ENCODE results near the gene ARHGAP33. TPM values are rescaled to one million over a fixed set of nuclear protein-coding genes. Genes with fewer than 3 reads are reported as not detected.

Gene ARHGAP33
- total and polyA plus RNA-seq, 2 donors (not counting 3 experiments of a cell fraction or from before 2014, with no cell fraction given) = 11.0 to 18.4 TPM

DNA sequence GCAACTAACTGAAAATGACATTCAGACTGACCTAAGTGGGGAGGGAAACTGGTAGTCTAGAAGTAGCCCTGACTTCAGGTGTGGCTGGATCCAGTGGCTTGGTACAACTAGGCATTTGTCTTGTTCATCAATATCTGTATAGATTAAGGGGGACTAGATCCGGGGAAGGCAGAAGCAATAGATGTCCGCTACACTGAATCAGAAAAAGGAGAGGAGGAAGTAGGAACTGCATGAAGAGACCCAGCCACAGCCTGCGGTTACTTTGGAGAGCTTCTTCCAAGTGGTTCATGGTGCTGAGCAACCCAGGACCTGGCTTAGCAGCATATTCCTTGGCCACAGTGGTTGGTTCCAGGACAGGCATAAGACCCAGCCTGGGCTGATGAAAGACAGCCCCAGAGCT, 47.2 kb downstream of the ARHGAP33 start:
- BruUV-seq (replicated peaks) = no TSS peak
- DNase-seq (ENCODE audit: low read depth, low spot score) = no peak
- FAIRE-seq = no peak
- TF ChIP-seq, protein P1, sequence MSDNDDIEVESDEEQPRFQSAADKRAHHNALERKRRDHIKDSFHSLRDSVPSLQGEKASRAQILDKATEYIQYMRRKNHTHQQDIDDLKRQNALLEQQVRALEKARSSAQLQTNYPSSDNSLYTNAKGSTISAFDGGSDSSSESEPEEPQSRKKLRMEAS (IDR thresholded peaks at IDR 0.05; ENCODE audit: insufficient read depth, insufficient read length) = no peak
- TF ChIP-seq FOS (IDR thresholded peaks at IDR 0.05; ENCODE audit: borderline replicate concordance, insufficient read depth, low read length) (no peak), POLR2AphosphoS5 (IDR thresholded peaks at IDR 0.05; ENCODE audit: insufficient read depth, low read depth, low read length) (no peak), POLR2A (IDR thresholded peaks at IDR 0.05; ENCODE audit: low read depth, low read length) (no peak), JUN (IDR thresholded peaks at IDR 0.05; ENCODE audit: borderline replicate concordance, insufficient read depth, insufficient read length, low read depth) (no peak), MYC (IDR thresholded peaks at IDR 0.05; ENCODE audit: low read depth, low read length) (no peak), GATA2 (IDR thresholded peaks at IDR 0.05; ENCODE audit: insufficient read depth, insufficient read length, low read depth, low read length) (no peak), EZH2 (IDR thresholded peaks at IDR 0.05; ENCODE audit: borderline replicate concordance, low read depth, low read length, severe bottlenecking) (no peak)
- TF ChIP-seq, protein P2, sequence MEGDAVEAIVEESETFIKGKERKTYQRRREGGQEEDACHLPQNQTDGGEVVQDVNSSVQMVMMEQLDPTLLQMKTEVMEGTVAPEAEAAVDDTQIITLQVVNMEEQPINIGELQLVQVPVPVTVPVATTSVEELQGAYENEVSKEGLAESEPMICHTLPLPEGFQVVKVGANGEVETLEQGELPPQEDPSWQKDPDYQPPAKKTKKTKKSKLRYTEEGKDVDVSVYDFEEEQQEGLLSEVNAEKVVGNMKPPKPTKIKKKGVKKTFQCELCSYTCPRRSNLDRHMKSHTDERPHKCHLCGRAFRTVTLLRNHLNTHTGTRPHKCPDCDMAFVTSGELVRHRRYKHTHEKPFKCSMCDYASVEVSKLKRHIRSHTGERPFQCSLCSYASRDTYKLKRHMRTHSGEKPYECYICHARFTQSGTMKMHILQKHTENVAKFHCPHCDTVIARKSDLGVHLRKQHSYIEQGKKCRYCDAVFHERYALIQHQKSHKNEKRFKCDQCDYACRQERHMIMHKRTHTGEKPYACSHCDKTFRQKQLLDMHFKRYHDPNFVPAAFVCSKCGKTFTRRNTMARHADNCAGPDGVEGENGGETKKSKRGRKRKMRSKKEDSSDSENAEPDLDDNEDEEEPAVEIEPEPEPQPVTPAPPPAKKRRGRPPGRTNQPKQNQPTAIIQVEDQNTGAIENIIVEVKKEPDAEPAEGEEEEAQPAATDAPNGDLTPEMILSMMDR (IDR thresholded peaks at IDR 0.05; ENCODE audit: extremely low read depth in 1 of 2, insufficient read depth in 1 of 2, low read depth in 1 of 2, low read length in 2 of 2) = no peak
- Histone ChIP-seq H3K9ac (replicated peaks; ENCODE audit: extremely low read depth, insufficient read depth, low read length) (no peak overlapping the region), H3K4me3 (replicated peaks in 1 of 3; ENCODE audit: insufficient read depth in 1 of 3, low read depth in 1 of 3, low read length in 3 of 3) (no peak overlapping the region), H3K4me1 (ENCODE audit: control insufficient read depth, extremely low read depth, insufficient read depth, low read length) (no peaks in the 10 kb centered on the region), H3K9me1 (replicated peaks; ENCODE audit: control insufficient read depth, extremely low read depth, insufficient read depth, low read length) (no peaks in the 10 kb centered on the region), H3K27me3 (ENCODE audit: control insufficient read depth in 2 of 2, insufficient read depth in 2 of 2, low read length in 2 of 2) (no peaks in the 10 kb centered on the region), H3K79me2 (ENCODE audit: control insufficient read depth, insufficient read depth, low read length) (no peaks in the 10 kb centered on the region), H4K20me1 (replicated peaks; ENCODE audit: control insufficient read depth, extremely low read depth, insufficient read depth, low read length) (no peaks in the 10 kb centered on the region), H3K36me3 (ENCODE audit: control insufficient read depth in 2 of 2, extremely low read depth in 1 of 2, insufficient read depth in 2 of 2, low read length in 2 of 2) (no peaks in the 10 kb centered on the region), H3K4me2 (ENCODE audit: insufficient read depth, low read length) (no peak overlapping the region), H2AFZ (ENCODE audit: low read depth, low read length) (no peak overlapping the region), H3K27ac (ENCODE audit: insufficient read depth, low read depth, low read length) (no peak overlapping the region), H3K9me3 (replicated peaks; ENCODE audit: control insufficient read depth, insufficient read depth, low read length) (no peaks in the 10 kb centered on the region)
- dilution Hi-C loops (cut with MboI; ENCODE audit: extremely low pct_ligation_motif_present, low sequenced_read_pairs) = no loop called here
- intact Hi-C loops (cut with micrococcal nuclease) = no loop called here
- ChIA-PET CTCF (no interaction called here), POLR2A (no interaction called here)

Data from endothelial cell of umbilical vein (primary cell).